ENCODE results near the gene MTCH2. TPM values are rescaled to one million over a fixed set of nuclear protein-coding genes. Genes with fewer than 3 reads are reported as not detected.
"Not testable (repeated sequence)": the region's sequence is repeated elsewhere in the genome, so short reads cannot be mapped to it uniquely, and the experiment has no call there.

The MTCH2 gene
- polyA plus RNA-seq, 6 donors from 2014 or later = 56.9 to 77.3 (median 64.6) TPM

DNA sequence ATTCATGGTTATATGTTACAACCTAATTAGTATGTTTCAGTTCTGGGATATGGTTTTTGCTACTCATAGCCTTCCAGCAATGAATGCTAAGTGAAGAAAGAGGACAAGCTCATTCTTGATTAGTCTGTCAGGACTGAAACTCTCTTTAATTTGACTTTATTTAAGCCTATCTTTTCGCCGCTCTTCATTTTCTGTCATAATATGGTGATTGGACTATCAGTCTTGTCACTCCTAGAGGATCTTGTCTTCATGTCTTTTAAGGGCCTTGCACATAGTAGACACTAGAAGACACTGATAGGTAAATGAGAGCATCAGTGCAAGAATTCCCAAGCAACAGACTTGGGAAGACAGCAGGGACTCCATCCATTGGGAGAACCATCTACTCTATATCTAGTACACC lies 18.9 kb upstream of the MTCH2 start:
- Mint-ChIP-seq H3K9me3 (no peaks in the 10 kb centered on the region), H3K4me3 (no peak overlapping the region), H3K36me3 (no peaks in the 10 kb centered on the region), H3K27me3 (no peaks in the 10 kb centered on the region), H3K27ac (peak overlapping the region in 2 of 6 donors; percentile 17 to 62), H3K4me1 (peaks cover 0 to 4% (median 0%) of the 10 kb centered on the region in 3 donors)
- ATAC-seq (ENCODE audit: low read depth in 2 of 2) = no peak
- DNase-seq = no peak

DNA sequence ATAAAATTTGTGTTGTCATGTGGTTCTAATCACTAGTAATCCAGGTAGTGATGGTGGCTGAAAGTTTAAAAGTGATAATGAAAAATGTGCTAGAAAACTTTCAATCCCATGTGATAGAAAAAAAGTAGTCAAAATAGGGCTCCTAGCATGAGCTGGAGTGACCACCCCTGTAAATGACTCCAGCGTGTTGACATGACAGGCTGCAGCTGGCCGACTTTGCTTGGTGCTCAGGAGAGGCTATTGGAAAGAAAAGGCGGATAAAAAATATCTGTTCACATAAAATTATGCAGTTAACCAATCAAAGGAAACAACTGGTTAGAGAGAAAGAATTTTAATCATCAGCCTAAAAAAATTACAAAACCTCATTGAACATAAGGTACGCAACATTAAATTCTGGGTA lies 16.9 kb upstream of the MTCH2 start:
- DNase-seq = no peak
- Mint-ChIP-seq H3K4me3 (no peak overlapping the region), H3K27me3 (no peaks in the 10 kb centered on the region), H3K4me1 (peaks cover 0 to 5% (median 0%) of the 10 kb centered on the region in 3 donors), H3K9me3 (no peaks in the 10 kb centered on the region), H3K27ac (no peak overlapping the region), H3K36me3 (no peaks in the 10 kb centered on the region)
- no peak for ATAC-seq (ENCODE audit: low read depth in 2 of 2)

DNA sequence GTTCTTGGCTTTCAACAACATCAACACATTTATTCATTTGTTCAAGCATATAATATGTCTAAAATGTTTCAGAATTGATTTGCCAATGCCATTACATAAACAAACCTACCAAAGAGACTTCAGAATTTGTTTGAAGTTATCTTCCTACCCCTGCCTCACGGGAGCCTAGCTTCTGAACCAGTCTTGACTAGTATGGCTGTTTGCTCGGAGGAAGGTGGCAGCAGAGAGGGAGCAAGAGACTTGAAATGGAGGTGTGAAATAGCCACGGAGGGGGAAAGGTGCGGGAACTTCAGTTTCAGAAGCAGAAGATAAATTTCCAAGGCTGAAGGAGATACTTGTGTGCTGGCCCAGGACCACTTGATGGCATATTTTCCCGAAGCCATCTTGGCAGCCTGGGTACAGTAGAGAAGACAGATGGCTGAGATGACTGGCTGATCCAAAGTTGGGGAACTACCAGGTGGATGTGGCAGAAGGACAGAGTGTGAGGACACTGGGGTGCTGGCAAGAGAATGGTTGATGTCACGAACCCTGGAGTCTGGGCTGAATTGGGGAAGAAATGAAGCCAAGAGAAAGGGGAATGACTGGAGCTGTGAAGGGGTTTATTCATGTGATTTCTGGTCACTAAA lies 14.0 kb upstream of the MTCH2 start:
- peaks cover 0 to 14% of the 10 kb centered on the region in 2 donors for H3K36me3 Mint-ChIP-seq
- no peak for ATAC-seq (ENCODE audit: low read depth in 2 of 2)

DNA sequence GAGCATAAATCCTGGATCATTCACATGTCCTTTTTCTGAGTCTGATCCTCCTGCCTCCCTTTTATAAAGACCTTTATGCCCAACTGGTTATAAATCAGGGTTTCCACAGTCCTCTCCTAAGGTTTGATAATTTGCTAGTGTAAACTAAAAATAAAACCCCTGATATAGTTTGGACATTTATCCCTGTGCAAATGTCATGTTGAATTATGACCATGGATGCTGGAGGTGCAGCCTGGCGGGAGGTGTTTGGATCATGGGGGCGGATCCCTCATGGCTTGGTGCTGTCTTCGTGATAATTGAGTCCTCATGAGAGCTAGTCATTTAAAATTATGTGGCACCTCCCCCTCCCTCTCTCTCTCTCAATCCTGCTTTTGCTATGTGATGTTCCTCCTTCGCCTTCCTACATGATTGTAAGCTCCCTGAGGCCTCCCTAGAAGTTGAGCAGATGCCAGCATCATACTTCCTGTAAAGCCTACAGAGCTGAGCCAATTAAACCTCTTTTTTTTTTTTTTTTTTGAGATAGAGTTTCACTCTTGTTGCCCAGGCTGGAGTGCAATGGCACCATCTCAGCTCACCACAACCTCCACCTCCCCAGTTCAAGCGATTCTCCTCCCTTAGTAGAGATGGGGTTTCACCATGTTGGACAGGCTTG lies 9.6 kb upstream of the MTCH2 start:
- ATAC-seq (ENCODE audit: low read depth in 2 of 2) (no peak), DNase-seq (no peak)
- H3K4me1 Mint-ChIP-seq = peaks cover 0 to 5% (median 0%) of the 10 kb centered on the region in 3 donors
- H3K9me3 Mint-ChIP-seq = peaks cover 1 to 10% (median 5%) of the 10 kb centered on the region in 7 donors
- H3K27ac Mint-ChIP-seq = peak overlapping the region in 1 of 6 donors; percentile 59
- H3K4me3 Mint-ChIP-seq = peak overlapping the region in 1 of 8 donors; percentile 61
- H3K27me3 Mint-ChIP-seq = no peaks in the 10 kb centered on the region
- H3K36me3 Mint-ChIP-seq = peaks cover 0 to 14% of the 10 kb centered on the region in 2 donors

More for the DNA sequence above, 14.0 kb upstream of the MTCH2 start:
- Mint-ChIP-seq H3K27me3 (no peaks in the 10 kb centered on the region), H3K27ac (peak overlapping the region in 2 of 6 donors; percentile 17 to 65), H3K4me3 (no peak overlapping the region), H3K4me1 (peaks cover 0 to 5% (median 0%) of the 10 kb centered on the region in 3 donors), H3K9me3 (peaks cover 1 to 10% (median 5%) of the 10 kb centered on the region in 7 donors)
- DNase-seq = no peak

DNA sequence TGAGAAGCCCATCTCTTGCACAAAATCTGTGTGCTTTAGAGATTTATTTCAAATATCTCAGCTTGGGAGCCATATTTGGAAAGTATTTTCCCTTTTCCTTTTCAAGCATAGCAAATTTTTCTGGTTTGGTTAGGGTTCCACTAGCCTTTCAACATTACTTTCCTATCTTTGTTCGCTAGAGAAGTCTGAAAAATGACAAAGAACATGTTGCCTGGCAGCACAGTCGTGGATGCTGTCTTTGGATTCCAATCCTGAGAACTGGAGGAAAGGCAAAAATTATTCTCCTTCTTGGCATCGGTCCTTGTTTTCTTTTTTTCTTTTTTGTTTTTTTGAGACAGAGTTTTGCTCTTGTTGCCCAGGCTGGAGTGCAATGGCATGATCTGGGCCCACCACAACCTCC lies 6.9 kb upstream of the MTCH2 start:
- H3K36me3 Mint-ChIP-seq = peaks cover 0 to 14% of the 10 kb centered on the region in 2 donors
- ATAC-seq (ENCODE audit: low read depth in 2 of 2) = no peak
- H3K27ac Mint-ChIP-seq = no peak overlapping the region

DNA sequence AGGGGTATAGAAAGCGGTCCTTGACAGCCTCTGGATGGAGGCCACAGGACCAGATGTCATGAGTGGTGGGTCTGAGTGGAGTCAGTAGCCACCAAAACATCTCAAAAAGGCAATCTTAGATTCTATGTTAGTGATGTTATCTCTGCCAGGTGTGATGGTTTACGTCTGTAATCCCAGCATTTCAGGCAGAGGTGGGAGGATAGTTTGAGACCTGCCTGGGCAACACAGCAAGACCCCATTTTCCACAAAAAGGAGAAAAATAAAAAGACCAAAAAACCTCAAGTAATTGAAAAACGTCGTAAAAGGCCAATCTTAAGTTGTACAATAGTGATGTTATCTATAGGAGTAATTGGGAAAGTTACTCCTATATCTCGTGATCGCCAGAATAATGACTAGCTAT lies 3.7 kb upstream of the MTCH2 start:
- no peaks in the 10 kb centered on the region for H3K36me3 Mint-ChIP-seq
- ATAC-seq (ENCODE audit: low read depth in 2 of 2) = no peak
- H3K4me1 Mint-ChIP-seq = peaks cover 10 to 21% (median 13%) of the 10 kb centered on the region in 3 donors

More for the DNA sequence above, 6.9 kb upstream of the MTCH2 start:
- H3K27me3 Mint-ChIP-seq = no peaks in the 10 kb centered on the region
- DNase-seq = no peak
- peaks cover 1 to 10% (median 5%) of the 10 kb centered on the region in 7 donors for H3K9me3 Mint-ChIP-seq
- peaks cover 0 to 3% (median 0%) of the 10 kb centered on the region in 3 donors for H3K4me1 Mint-ChIP-seq
- no peak overlapping the region for H3K4me3 Mint-ChIP-seq

DNA sequence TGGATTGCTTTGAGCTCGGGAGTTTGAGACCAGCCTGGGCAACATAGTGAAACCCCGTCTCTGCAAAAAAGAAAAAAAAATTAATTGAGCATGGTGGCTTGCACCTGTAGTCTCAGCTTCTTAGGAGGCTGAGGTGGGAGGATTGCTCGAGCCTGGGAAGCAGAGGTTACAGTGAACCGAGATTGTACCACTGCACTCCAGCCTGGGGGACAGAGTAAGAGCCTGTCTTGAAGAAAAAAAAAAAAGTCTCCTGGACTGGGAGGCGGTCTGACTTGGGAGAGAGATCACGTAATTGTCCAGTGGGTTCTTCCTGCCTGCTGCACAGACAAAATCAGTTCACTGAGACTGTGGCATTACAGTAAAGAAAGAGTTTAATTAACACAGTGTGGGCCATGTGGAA lies 3.1 kb upstream of the MTCH2 start:
- Mint-ChIP-seq H3K4me3 (peak overlapping the region in 1 of 8 donors; percentile 60), H3K4me1 (peaks cover 12 to 25% (median 13%) of the 10 kb centered on the region in 3 donors), H3K9me3 (no peaks in the 10 kb centered on the region), H3K36me3 (no peaks in the 10 kb centered on the region), H3K27me3 (no peaks in the 10 kb centered on the region), H3K27ac (no peak overlapping the region)
- DNase-seq (no peak), ATAC-seq (ENCODE audit: low read depth in 2 of 2) (no peak)

More for the DNA sequence above, 3.7 kb upstream of the MTCH2 start:
- H3K4me3 Mint-ChIP-seq = peak overlapping the region in 2 of 8 donors; percentile 30 to 60
- no peaks in the 10 kb centered on the region for H3K9me3 Mint-ChIP-seq
- no peak for DNase-seq
- no peaks in the 10 kb centered on the region for H3K27me3 Mint-ChIP-seq
- H3K27ac Mint-ChIP-seq = no peak overlapping the region

DNA sequence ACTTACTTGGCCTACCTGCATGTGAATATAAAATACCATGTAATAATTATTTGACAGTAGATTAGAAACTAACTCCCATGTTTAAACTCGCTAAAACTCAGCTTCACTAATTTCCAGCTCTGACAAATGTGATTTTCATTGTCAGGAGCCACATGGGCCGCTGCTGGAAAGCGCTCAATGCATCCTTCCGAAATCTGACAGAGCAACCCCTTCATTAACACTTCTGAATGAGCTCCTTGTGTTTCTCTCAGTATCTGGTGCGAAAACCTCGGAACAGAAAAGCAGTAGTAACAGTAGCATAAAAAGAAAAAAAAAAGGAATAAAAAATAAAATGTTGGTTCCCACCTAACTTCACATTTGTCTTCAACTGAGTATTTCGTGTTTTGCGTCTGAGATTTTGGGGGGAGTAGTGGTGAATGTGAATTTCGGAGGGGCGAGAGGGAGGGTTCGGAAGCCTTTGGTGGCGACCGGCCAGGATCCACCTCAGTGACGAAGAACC lies 710 bp downstream of the MTCH2 start:
- Mint-ChIP-seq H3K4me3 (peak overlapping the region; percentile 91 to 98 (median 97)), H3K4me1 (peaks cover 12 to 25% (median 17%) of the 10 kb centered on the region in 3 donors), H3K36me3 (peaks cover 0 to 5% of the 10 kb centered on the region in 2 donors), H3K27me3 (no peaks in the 10 kb centered on the region), H3K9me3 (no peaks in the 10 kb centered on the region), H3K27ac (peak overlapping the region; percentile 95 to 99 (median 98))
- DNase-seq (no peak), ATAC-seq (ENCODE audit: low read depth in 2 of 2) (no peak)

DNA sequence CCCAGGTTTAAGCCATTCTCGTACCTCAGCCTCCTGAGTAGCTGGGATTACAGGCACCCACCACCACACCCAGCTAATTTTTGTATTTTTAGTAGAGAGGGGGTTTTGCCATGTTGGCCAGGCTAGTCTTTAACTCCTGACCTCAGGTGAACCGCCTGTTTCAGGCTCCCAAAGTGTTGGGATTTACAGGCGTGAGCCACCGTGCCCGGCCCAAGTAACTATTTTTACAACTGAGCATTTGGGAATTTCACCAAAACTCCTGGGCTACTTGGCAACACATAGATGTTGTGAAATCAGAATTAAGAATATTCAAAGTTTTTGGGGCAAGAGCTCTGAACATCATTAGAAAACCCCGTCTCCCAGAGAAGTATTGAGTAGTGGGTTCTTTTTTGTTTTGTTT lies 1.9 kb downstream of the MTCH2 start:
- H3K4me1 Mint-ChIP-seq = peaks cover 12 to 25% (median 17%) of the 10 kb centered on the region in 3 donors
- H3K9me3 Mint-ChIP-seq; H3K36me3 Mint-ChIP-seq; ATAC-seq (ENCODE audit: low read depth in 2 of 2); H3K27me3 Mint-ChIP-seq; DNase-seq: not testable (repeated sequence)
- peak overlapping the region in 5 of 8 donors; percentile 5 to 97 (median 92) for H3K4me3 Mint-ChIP-seq
- H3K27ac Mint-ChIP-seq = peak overlapping the region in 3 of 6 donors; percentile 21 to 76 (median 32)

DNA sequence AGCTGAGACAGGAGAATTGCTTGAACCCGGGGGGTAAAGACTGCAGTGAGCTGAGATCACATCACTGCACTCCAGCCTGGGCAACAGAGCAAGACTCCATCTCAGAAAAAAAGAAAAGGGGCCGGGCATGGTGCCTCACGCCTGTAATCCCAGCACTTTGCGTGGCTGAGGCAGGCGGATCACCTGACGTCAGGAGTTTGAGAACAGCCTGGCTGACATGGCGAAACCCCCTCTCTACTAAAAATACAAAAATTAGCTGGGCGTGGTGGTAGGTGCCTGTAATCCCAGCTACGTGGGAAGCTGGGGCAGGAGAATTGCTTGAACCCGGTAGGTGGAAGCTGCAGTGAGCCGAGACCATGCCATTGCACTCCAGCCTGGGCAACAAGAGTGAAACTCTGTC lies 6.0 kb downstream of the MTCH2 start:
- not testable (repeated sequence) for H3K4me1 Mint-ChIP-seq; DNase-seq; H3K27me3 Mint-ChIP-seq; H3K9me3 Mint-ChIP-seq; H3K4me3 Mint-ChIP-seq; ATAC-seq (ENCODE audit: low read depth in 2 of 2)
- peaks cover 0 to 20% of the 10 kb centered on the region in 2 donors for H3K36me3 Mint-ChIP-seq
- peak overlapping the region in 1 of 6 donors; percentile 86 for H3K27ac Mint-ChIP-seq

DNA sequence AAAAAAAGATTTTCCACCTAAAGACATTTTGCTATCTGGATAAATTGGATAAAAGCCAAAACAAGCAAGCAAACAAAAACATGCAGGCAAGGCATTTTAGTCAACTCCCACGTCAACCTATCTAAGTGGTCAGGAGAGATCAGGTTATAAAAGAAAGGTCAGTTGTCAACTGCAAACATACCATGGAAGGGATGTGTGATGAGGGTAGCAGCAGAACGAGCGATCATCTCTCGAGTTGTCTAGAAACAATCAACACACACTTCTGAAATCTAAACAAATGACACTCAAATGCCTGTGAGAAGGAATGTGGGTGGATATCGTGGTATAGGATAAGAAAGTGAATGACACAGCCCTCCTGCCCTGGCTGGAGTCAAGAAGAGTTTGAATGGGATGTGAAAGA lies 10.9 kb downstream of the MTCH2 start:
- no peak overlapping the region for H3K27ac Mint-ChIP-seq
- H3K4me3 Mint-ChIP-seq = no peak overlapping the region
- no peaks in the 10 kb centered on the region for H3K9me3 Mint-ChIP-seq
- no peaks in the 10 kb centered on the region for H3K27me3 Mint-ChIP-seq
- peaks cover 0 to 28% of the 10 kb centered on the region in 2 donors for H3K36me3 Mint-ChIP-seq
- ATAC-seq (ENCODE audit: low read depth in 2 of 2) = no peak
- no peaks in the 10 kb centered on the region for H3K4me1 Mint-ChIP-seq
- no peak for DNase-seq

DNA sequence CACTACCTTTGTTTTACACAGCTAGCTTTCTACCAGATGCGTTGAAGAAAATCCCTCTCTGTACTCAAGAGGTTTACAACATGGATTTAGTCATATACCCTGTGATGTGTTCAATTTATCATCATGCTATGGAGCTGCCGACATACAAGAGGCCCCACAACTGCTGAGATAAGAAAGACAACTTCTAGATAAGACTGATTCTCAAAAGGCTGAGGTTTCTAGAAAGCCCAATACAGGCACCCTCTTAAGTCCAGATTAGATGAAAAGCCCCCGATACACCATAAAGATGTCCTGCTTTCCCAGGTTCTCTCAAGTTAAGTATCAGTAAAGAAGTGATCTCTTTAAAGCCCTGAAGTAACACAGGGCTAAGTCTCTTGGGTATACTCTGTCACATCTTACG lies 14.3 kb downstream of the MTCH2 start:
- H3K4me1 Mint-ChIP-seq = no peaks in the 10 kb centered on the region
- ATAC-seq (ENCODE audit: low read depth in 2 of 2) = no peak
- no peaks in the 10 kb centered on the region for H3K27me3 Mint-ChIP-seq
- peaks cover 7 to 26% of the 10 kb centered on the region in 2 donors for H3K36me3 Mint-ChIP-seq
- H3K9me3 Mint-ChIP-seq = no peaks in the 10 kb centered on the region
- no peak overlapping the region for H3K4me3 Mint-ChIP-seq
- DNase-seq = no peak
- no peak overlapping the region for H3K27ac Mint-ChIP-seq

DNA sequence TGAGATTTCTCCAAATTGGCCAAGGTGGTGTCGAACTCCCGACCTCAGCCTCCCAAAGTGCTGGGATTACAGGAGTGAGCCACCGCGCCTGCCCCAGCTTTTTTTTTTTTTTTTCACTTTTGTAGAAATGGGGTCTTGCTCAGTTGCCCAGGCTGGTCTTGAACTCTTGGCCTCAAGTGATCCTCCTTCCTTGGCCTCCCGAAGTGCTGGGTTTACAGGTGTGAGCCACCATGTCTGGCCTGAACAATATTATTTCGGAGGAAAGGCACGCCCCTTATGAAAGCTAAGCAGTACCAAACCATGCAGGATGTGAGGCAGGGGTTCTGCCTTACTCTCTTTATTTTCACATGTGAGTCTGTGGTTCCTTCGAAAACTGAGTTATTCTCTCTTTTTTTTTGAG lies 16.1 kb downstream of the MTCH2 start:
- H3K27ac Mint-ChIP-seq = no peak overlapping the region
- H3K4me3 Mint-ChIP-seq = no peak overlapping the region
- peaks cover 14 to 19% of the 10 kb centered on the region in 2 donors for H3K36me3 Mint-ChIP-seq
- no peaks in the 10 kb centered on the region for H3K27me3 Mint-ChIP-seq
- no peak for DNase-seq
- no peaks in the 10 kb centered on the region for H3K4me1 Mint-ChIP-seq
- no peak for ATAC-seq (ENCODE audit: low read depth in 2 of 2)
- H3K9me3 Mint-ChIP-seq = no peaks in the 10 kb centered on the region
